Neutrophil (primary cell): ENCODE results near the gene SSC5D.

ENCODE experiments used
- H3K27ac ChIP-seq: fragments of 200-600 bp; sonication (generic); 2 replicates; pipeline ENCODE4 v1.5.1; 2016; ENCODE audit warnings: mild to moderate bottlenecking, moderate library complexity
- H3K27me3 ChIP-seq: fragments of 200-600 bp; sonication (generic); 2 replicates; pipeline ENCODE4 v1.6.0; 2016; ENCODE audit warnings: mild to moderate bottlenecking
- H3K36me3 ChIP-seq: fragments of 200-600 bp; sonication (generic); 2 replicates; pipeline ENCODE4 v1.5.1; 2017
- H3K4me1 ChIP-seq, 2 experiments: fragments of 200-600 bp in 1 of 2; sonication (generic) in 1 of 2; 1 replicate in 1 of 2; 2 replicates in 1 of 2; pipeline versions ENCODE4 v1.5.1 to v1.6.1; 2013 to 2016; ENCODE audit warnings: low read depth in 1 of 2, low read length in 1 of 2, mild to moderate bottlenecking in 1 of 2, moderate library complexity in 1 of 2; ENCODE audit not compliant: control insufficient read depth in 1 of 2, insufficient read depth in 1 of 2
- H3K4me3 ChIP-seq, 2 experiments: fragments of 200-600 bp in 1 of 2; sonication (generic) in 1 of 2; 1 replicate in 1 of 2; 2 replicates in 1 of 2; pipeline ENCODE4 v1.5.1; 2013 to 2016; ENCODE audit warnings: low read depth in 1 of 2, low read length in 1 of 2, mild to moderate bottlenecking in 1 of 2, moderate library complexity in 1 of 2
- H3K9me3 ChIP-seq: fragments of 200-600 bp; sonication (generic); 2 replicates; pipeline ENCODE4 v1.5.1; 2016
- TF ChIP-seq, protein P1 (sequence below): fragments of 200-600 bp; sonication (generic); IDR thresholded peaks from 2 replicates; pipeline ENCODE4 v1.5.1; 2016; ENCODE audit warnings: antibody characterized with exemption

The SSC5D gene

DNA sequence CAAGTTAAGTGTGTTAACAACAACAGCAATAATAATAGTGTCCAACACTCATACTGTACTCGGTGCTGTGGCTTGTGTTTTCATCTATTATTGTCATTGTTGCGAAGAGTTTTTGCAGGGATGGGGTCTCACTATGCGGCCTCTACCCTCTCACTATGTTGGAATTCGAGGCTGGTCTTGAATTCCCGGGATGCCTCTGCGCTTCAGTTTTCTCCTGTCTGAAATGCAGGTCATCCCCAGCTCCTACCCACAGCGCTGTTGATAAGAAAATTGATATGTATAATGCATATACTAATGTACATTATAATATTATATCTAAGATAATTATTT lies 62.0 kb downstream of the SSC5D start:
- H3K27me3 ChIP-seq, result peaks cover 40% of the 10 kb centered on the region
- H3K4me1 ChIP-seq, result no peaks in the 10 kb centered on the region
- H3K36me3 ChIP-seq, result no peaks in the 10 kb centered on the region
- no peaks in the 10 kb centered on the region for H3K9me3 ChIP-seq
- H3K27ac ChIP-seq, result no peak overlapping the region
- TF ChIP-seq, protein P1, sequence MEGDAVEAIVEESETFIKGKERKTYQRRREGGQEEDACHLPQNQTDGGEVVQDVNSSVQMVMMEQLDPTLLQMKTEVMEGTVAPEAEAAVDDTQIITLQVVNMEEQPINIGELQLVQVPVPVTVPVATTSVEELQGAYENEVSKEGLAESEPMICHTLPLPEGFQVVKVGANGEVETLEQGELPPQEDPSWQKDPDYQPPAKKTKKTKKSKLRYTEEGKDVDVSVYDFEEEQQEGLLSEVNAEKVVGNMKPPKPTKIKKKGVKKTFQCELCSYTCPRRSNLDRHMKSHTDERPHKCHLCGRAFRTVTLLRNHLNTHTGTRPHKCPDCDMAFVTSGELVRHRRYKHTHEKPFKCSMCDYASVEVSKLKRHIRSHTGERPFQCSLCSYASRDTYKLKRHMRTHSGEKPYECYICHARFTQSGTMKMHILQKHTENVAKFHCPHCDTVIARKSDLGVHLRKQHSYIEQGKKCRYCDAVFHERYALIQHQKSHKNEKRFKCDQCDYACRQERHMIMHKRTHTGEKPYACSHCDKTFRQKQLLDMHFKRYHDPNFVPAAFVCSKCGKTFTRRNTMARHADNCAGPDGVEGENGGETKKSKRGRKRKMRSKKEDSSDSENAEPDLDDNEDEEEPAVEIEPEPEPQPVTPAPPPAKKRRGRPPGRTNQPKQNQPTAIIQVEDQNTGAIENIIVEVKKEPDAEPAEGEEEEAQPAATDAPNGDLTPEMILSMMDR, result no peak
- H3K4me3 ChIP-seq, result no peak overlapping the region

DNA sequence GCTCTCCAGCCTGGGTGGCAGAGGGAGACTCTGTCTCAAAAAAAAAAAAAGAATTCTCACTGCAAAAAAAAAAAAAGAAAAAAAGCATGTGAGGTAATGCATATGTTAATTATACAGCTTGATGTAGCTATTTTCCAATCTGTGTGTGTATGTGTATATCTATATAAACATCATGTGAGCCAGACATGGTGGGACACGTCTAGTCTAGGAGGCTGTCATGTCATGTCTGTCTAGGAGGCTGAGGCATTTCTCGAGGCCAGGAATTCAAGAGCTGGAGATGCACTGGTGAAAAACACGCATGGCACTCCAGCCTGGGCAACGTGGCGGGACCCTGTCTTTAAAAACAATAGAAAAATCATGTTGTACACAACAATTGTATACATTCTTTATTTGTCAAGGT lies 64.0 kb downstream of the SSC5D start:
- TF ChIP-seq, protein P1, result no peak
- Histone ChIP-seq H3K27me3 (peaks cover 27% of the 10 kb centered on the region), H3K36me3 (no peaks in the 10 kb centered on the region), H3K4me3 (no peak overlapping the region), H3K27ac (no peak overlapping the region), H3K4me1 (no peaks in the 10 kb centered on the region), H3K9me3 (no peaks in the 10 kb centered on the region)

DNA sequence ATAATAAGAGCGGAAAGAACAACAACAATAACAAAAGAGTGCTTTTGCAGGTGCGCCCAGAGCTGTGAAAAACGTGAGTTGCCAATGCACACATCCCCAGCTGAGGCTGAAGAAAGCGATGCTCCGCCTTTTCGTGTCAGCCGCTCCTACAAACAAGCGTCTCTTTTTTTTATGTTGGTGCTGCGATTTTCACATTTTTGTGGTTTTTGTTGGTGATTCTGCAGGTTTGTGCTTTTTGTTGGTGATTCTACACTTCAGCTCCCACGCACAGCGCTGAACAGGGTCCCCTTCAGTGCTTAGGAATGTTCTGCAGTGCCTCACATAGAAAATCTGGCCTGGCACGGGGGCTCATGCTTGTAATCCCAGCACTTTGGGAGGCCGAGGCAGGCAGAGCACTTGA lies 64.4 kb downstream of the SSC5D start:
- H3K4me1 ChIP-seq, result no peaks in the 10 kb centered on the region
- H3K27ac ChIP-seq, result no peak overlapping the region
- peaks cover 23% of the 10 kb centered on the region for H3K27me3 ChIP-seq
- H3K9me3 ChIP-seq, result no peaks in the 10 kb centered on the region
- no peaks in the 10 kb centered on the region for H3K36me3 ChIP-seq
- no peak overlapping the region for H3K4me3 ChIP-seq
- TF ChIP-seq, protein P1, result no peak

DNA sequence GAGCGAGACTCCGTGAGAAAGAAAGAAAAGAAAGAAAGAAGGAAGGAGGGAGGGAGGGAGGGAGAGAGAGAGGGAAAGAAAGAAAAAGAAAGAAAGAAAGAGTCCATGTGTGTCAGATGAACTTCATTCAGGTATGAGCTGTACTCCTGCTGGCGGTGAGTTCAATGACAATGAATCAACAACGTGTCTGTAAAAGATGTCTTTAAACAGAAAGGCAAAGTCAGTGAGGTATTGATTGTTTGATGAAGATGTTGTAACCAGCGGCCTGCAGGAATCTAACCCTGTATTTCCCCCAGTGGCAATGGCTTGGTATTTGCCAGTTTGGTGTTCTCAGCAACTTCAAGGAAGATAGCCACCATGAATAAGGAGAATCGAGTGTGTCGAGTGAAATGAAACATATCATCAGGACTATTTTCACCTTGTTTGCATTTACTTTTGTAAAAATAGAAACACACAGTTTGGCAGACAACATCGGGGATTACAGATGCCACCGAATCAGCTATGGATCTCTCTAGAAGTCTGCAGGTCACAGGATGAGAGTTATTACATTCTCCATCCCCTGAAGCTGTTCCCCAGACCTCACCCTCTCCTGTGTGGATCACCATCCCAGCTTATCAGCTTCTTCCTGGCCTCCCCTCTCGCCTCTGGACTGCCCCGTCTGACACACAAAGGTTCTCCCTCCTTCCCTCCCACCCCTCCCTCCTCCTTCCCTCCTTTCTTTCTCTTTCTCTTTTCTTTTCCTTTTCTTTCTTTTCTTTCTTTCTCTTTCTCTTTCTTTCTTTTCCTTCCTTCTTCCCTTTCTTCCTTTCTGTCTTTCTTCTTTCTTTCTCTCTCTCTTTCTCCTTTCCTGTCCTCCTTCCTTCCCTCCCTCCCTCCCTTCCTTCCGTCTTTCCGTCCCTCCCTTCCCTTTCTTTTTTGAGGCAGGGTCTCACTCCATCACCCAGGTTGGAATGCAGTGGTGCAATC lies 65.3 kb downstream of the SSC5D start:
- Histone ChIP-seq H3K27me3 (peaks cover 14% of the 10 kb centered on the region), H3K4me3 (no peak overlapping the region), H3K36me3 (no peaks in the 10 kb centered on the region), H3K4me1 (no peaks in the 10 kb centered on the region), H3K9me3 (no peaks in the 10 kb centered on the region), H3K27ac (no peak overlapping the region)
- TF ChIP-seq, protein P1, result no peak

DNA sequence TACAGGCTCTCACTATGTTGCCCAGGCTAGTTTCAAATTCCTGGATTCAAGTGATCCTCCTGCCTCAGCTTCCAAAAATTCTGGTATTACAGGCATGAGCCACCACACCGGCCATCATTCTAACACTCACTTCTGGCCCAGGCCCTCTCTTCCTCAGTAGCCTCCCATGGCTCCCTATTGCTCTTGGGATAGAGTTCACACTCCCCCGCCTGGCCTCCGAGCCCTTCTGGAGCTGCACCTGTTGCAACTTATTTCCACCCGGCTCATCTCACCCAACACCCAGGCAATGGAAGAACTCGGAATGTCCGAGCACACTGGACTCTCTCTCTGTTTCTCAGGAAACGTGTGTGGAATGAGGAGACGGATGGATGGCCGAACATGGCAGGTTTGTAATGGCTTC lies 66.1 kb downstream of the SSC5D start:
- Histone ChIP-seq H3K27me3 (peaks cover 12% of the 10 kb centered on the region), H3K4me1 (no peaks in the 10 kb centered on the region), H3K27ac (no peak overlapping the region), H3K36me3 (no peaks in the 10 kb centered on the region), H3K4me3 (no peak overlapping the region), H3K9me3 (no peaks in the 10 kb centered on the region)
- TF ChIP-seq, protein P1, result no peak
